Stimulated activated naive CD4-positive, alpha-beta T cell treated with Interleukin-2 at 50 U/mL for 16 hours (primary cell): ENCODE measurements around the gene BMP6.

Source experiments
- DNase-seq: peaks from one replicate; lab custom pipeline; 2025; lab: John Stamatoyannopoulos, UW

Gene BMP6

GRCh38 chr6:7720346-7720745, 5.6 kb upstream of the BMP6 start:
- no peak for DNase-seq

GRCh38 chr6:7721649-7722048, 4.2 kb upstream of the BMP6 start:
- no peak for DNase-seq

- peak; percentile 31 for DNase-seq
Observed at GRCh38 chr6:7723041-7723447, 2.9 kb upstream of the BMP6 start.

DNA sequence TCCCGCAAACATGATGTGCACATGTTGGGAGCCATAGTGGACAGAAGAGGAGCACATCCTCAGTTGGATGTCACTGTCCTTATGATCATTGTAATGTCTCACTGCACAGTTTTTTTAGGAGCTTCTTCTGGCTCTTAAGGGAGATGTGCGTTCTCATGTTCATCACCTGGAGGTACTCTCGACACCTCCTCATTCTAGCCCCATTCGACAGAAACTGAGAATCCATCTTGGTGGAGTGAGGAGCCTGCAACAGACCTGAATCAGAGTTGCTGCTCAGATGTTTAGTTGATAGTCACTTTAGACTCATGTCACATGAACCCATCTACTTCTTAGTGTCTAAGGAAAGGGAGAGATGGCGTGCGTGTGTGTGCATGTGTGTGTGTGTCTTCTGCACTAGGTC, 2.3 kb upstream of the BMP6 start:
- no peak for DNase-seq

- no peak for DNase-seq
Observed at GRCh38 chr6:7725412-7725811, 487 bp upstream of the BMP6 start.

DNA sequence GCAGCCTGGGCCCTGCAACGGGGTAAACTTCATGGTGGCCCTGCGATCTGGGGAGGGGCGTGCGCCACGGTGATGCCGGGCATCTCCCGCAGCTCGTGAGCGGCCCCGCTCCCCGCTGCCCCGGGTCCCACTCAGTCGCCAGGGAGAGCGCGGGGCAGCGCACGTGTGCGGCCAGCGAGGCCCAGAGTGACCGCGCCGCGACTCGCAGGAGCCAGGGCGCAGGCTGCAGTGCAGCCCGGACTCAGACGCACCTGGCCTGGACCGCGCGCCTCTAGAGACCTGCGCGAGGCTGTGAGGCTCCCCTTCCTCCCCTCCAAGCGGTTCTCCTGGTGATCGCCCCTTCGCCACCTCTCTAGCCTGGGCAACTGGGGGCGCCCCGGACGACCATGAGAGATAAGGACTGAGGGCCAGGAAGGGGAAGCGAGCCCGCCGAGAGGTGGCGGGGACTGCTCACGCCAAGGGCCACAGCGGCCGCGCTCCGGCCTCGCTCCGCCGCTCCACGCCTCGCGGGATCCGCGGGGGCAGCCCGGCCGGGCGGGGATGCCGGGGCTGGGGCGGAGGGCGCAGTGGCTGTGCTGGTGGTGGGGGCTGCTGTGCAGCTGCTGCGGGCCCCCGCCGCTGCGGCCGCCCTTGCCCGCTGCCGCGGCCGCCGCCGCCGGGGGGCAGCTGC, 652 bp downstream of the BMP6 start:
- DNase-seq: no peak

DNA sequence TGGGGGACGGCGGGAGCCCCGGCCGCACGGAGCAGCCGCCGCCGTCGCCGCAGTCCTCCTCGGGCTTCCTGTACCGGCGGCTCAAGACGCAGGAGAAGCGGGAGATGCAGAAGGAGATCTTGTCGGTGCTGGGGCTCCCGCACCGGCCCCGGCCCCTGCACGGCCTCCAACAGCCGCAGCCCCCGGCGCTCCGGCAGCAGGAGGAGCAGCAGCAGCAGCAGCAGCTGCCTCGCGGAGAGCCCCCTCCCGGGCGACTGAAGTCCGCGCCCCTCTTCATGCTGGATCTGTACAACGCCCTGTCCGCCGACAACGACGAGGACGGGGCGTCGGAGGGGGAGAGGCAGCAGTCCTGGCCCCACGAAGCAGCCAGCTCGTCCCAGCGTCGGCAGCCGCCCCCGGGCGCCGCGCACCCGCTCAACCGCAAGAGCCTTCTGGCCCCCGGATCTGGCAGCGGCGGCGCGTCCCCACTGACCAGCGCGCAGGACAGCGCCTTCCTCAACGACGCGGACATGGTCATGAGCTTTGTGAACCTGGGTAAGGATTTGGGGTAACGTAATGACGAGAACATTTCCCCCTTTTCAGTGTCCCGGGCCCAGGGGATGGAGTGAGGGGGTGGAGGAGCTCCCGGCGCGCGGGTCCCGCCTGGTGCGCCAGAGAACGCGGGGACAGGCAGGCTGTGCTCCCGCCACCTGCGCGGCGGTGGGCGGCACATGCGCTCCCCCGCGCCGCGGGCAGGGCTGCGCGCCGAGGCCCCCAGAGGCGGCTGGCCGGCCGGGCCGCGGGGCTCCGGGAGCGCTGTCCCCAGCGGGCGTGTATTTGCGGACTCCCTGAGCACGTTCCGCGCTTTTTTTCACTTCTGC, 1.4 kb downstream of the BMP6 start:
- no peak for DNase-seq

DNA sequence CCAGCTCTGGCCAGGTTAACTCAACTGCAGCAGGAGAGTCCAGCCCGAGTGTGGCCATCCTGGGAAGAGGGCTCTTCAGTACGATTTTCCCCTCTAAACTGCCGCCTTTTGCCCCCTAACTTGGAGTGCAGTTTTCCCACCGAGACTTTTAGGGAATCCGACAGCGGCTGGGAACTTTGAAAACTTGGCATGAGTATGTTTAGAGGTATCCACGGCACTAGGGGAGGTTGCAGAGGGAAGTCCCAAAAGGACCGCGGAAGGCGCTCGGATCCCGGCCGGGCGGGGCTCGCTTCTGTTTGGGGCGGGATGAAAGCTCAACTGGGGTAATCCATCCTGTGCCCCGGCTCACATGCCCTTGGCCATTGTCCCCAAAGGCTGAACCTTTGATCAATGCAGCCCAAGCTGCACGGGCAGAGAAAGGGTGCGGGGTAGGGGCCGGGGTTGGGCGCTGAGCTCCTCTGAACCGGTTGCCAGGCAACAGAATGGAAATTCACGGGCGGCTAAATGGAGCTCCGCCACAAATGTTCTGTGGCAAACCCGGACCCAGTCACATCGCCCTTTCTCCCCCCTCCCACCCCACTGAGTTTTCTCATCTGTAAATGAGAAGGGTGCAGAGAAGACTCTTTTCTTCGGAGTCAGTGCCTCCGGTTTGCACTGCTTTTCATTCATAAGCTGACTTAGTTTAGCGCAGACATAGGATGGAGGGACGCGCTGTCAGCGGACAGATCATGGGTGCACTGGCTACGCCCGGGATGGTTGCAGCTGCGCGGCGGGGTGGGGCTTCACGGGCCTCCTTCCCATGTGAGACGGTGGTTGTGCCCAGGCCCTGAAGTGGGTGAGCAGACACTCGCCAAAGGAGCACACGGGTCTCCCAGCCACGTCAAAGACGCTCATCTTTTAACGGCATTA, 2.3 kb downstream of the BMP6 start:
- no peak for DNase-seq

GRCh38 chr6:7728855-7729590, 3.1 kb downstream of the BMP6 start:
- no peak for DNase-seq

DNA sequence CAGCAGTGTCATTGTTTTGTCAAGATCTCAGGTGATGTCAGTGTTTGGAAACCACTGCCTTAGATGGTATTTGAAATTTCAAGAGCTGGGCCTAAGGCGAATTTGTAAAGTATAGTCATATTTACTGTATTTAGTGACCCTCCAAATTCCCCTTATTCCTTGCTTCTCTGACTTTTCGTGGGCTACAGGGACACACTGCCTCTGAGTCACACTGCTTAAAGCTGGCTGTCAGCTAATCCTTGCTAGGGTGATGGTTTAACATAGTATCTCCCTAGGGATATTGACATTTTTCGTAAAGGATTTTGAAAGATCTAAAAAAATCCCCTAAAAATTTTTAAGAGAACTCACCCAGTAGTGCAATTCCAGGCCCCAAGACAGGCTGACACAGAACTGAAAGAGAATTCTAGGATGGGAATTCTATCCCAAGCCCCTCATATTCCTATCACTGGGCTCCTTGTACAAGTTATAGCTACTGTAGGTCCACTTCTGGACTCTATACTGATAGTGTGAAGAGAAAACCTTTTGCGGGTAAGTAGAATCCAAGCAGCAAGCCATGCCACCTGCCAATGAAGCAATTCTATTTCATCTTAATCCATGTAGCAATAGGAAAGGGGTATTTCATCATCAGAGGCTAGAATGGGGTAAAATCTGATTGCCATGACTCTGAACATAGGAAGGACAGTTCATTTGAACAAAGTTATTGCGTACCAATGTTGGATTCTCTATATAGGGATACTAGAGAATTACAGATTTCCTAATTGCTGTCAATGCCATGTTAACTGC, 4.3 kb downstream of the BMP6 start:
- DNase-seq: no peak

DNA sequence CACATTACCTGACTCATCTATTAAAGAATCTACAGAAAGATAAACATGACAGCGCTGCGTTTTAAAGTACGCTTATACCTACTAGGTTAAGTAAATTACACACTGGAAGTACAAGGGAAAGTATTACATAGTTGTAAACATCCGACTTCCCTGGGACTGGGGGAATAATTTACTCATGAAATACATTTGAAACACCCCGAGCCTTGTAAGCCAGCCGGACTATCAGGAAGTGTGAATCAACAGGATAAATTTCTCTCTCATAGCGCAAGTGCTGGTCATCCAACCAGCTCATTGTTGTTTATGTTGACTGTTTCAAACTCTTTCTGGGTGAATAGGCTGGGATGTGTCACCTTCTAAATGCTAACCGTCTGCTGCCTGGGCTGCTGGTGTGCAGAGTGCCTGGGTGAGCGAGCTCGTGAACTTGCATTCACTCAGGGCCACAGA, 4.9 kb downstream of the BMP6 start:
- DNase-seq: no peak

DNA sequence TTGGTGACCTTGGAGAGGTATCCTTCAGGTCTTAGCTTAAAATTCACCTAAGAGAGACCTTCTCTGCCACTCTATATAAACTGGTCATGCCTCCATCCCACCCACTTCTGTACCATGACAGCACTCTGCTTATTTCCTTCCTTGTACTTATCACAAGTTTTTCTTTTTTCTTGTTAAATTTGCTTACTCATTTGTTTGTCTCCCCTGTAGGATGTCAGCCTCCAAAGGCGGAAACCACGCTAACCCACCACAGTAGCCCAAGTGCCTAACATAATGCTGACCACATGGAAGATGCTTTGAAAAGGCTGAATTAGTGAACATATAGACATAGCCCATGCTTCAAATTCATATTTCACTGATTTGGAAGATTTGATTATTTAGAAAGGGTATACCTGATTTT, 5.4 kb downstream of the BMP6 start:
- no peak for DNase-seq

GRCh38 chr6:7732228-7732627, 6.3 kb downstream of the BMP6 start:
- DNase-seq: no peak

- no peak for DNase-seq
Observed at GRCh38 chr6:7734707-7735383, 8.9 kb downstream of the BMP6 start.

- no peak for DNase-seq
Observed at GRCh38 chr6:7737106-7737505, 11.2 kb downstream of the BMP6 start.

DNA sequence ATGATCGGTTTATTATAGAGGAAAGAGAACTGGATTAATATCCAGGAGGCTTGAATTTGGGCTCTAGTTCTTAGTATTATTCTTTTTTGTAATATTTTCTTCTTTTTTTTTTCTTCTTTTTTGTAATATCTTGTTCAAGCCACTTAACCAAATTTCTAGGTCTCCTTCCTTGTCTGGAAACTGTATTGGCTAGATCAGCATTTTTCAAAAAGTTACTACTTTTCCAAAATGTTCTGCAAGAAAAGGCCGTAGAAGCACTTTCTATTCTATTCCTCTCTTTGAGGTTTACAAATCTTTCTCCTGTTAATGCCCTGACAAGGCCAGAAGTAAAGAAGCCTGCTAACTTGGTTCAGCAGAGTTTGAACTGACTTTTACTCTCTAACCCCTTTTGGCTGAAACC, 12.0 kb downstream of the BMP6 start:
- no peak for DNase-seq

- DNase-seq: no peak
Observed at GRCh38 chr6:7742223-7742785, 16.4 kb downstream of the BMP6 start.

- no peak for DNase-seq
Observed at GRCh38 chr6:7745942-7746341, 20.0 kb downstream of the BMP6 start.

DNA sequence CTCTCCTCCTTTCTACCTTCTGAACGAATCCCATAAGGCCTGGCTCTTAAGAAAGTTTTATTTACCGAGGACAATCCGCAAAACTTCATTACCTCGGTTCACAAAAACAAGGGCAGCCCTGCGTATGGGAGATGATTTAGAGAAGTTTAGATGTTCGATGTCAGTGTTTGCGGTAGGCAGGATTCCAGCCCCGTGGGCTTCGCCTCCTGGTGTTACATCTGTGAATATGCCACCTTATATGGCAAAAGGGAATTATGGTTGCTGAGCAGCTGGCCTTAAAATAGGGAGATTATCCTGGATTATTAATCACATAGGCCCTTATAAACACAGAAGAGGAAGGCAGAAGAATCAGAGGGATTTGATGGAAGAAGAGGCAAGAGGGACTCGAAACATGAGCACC, 21.1 kb downstream of the BMP6 start:
- DNase-seq: no peak

- no peak for DNase-seq
Observed at GRCh38 chr6:7747433-7747832, 21.5 kb downstream of the BMP6 start.
